ENCODE measurements around the gene STK40. TPM values are rescaled to one million over a fixed set of nuclear protein-coding genes. Genes with fewer than 3 reads are reported as not detected.

Gene STK40
- polyA plus RNA-seq, 1 donor = 36.6 TPM

DNA sequence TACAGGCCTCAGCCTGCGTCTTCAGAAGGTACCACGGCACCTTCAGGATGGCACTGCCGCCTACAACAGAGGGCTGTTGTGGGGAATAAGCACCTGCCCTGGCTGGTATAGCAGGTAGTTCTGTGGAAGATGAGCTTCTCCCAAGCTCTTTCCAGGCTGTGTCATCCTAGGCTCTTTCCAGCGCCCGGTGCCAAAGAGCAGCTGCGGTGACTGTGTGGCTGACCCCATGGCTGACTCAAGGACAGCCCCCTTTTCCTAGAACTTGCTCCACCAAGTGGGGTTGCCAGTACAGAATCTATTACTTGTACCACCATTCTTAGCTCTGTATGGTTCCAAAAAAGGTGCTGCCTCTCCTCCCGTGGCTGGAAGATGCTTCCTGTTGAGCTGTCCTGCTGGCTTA lies 40.4 kb downstream of the STK40 start:
- no peaks in the 10 kb centered on the region for H3K9me3 ChIP-seq (ENCODE audit: control insufficient read depth, low read depth, low read length)
- H3K36me3 ChIP-seq (ENCODE audit: control insufficient read depth, insufficient read depth, low read length) = peaks cover 87% of the 10 kb centered on the region
- WGBS (ENCODE audit: insufficient coverage, low lambda C conversion rate) = no CpG with 5 or more reads among the region's 7 CpGs
- H3K27ac ChIP-seq (ENCODE audit: low read length) = no peak overlapping the region
- H3K4me3 ChIP-seq (ENCODE audit: low read length) = no peak overlapping the region
- no peak for DNase-seq
- no peaks in the 10 kb centered on the region for H3K4me1 ChIP-seq (ENCODE audit: control insufficient read depth, insufficient read depth, low read length)
- no peaks in the 10 kb centered on the region for H3K27me3 ChIP-seq (ENCODE audit: control insufficient read depth, insufficient read depth, low read length)

DNA sequence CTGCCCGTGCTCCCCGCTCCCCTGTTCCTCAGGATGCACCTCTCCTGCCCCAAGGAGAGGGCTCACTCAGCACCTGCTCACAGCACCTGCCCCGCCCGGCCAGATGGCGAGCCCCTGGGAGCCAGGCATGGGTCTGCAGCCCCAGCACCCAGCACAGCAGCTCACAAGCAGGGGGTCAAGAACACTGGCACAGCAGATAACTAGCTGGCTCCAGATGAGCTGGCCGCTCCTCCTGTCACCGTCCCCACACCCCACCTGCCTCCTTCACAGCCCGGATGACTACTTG lies 41.4 kb downstream of the STK40 start:
- H3K4me3 ChIP-seq (ENCODE audit: low read length) = no peak overlapping the region
- no peaks in the 10 kb centered on the region for H3K27me3 ChIP-seq (ENCODE audit: control insufficient read depth, insufficient read depth, low read length)
- H3K9me3 ChIP-seq (ENCODE audit: control insufficient read depth, low read depth, low read length) = no peaks in the 10 kb centered on the region
- no CpG with 5 or more reads among the region's 8 CpGs for WGBS (ENCODE audit: insufficient coverage, low lambda C conversion rate)
- no peak for DNase-seq
- no peak overlapping the region for H3K27ac ChIP-seq (ENCODE audit: low read length)
- H3K4me1 ChIP-seq (ENCODE audit: control insufficient read depth, insufficient read depth, low read length) = no peaks in the 10 kb centered on the region
- peaks cover 83% of the 10 kb centered on the region for H3K36me3 ChIP-seq (ENCODE audit: control insufficient read depth, insufficient read depth, low read length)

DNA sequence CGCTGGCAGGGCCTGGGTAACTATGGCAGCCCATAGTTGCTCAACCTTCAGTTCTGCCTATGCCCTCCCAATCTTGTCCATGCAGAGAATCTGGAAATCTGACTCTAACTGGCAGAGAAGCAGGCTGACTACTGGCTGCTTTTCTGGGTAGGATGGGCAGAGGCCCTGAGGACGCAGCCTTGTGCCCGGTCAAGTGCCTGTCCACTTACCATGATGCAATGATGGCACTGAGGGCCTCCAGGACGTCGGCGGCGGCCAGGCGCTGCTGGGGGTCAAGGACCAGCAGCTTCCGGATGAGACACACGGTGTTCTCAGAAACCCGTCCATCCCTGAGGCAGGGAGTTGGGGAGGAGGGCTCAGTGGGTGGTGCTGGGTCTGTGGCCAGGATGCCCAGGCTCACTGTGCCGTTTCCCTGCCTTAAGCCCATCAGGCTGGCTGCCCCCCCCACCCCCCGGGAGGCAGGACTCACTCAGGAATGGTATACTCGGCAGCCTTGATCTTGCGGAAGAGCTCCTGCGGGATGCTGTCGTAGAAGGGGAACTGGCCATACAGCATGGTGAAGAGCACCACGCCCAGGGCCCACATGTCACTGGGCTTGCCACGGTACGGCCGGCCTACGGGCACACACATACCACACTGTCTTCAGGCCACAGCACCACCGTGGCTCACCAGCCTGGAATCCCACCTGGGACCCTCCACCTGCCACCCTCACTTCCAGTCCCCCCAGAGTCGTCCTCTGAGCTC lies 41.9 kb downstream of the STK40 start:
- H3K4me1 ChIP-seq (ENCODE audit: control insufficient read depth, insufficient read depth, low read length) = no peaks in the 10 kb centered on the region
- no peaks in the 10 kb centered on the region for H3K27me3 ChIP-seq (ENCODE audit: control insufficient read depth, insufficient read depth, low read length)
- no peaks in the 10 kb centered on the region for H3K9me3 ChIP-seq (ENCODE audit: control insufficient read depth, low read depth, low read length)
- H3K27ac ChIP-seq (ENCODE audit: low read length) = no peak overlapping the region
- no CpG with 5 or more reads among the region's 24 CpGs for WGBS (ENCODE audit: insufficient coverage, low lambda C conversion rate)
- peaks cover 81% of the 10 kb centered on the region for H3K36me3 ChIP-seq (ENCODE audit: control insufficient read depth, insufficient read depth, low read length)
- no peak overlapping the region for H3K4me3 ChIP-seq (ENCODE audit: low read length)
- no peak for DNase-seq

DNA sequence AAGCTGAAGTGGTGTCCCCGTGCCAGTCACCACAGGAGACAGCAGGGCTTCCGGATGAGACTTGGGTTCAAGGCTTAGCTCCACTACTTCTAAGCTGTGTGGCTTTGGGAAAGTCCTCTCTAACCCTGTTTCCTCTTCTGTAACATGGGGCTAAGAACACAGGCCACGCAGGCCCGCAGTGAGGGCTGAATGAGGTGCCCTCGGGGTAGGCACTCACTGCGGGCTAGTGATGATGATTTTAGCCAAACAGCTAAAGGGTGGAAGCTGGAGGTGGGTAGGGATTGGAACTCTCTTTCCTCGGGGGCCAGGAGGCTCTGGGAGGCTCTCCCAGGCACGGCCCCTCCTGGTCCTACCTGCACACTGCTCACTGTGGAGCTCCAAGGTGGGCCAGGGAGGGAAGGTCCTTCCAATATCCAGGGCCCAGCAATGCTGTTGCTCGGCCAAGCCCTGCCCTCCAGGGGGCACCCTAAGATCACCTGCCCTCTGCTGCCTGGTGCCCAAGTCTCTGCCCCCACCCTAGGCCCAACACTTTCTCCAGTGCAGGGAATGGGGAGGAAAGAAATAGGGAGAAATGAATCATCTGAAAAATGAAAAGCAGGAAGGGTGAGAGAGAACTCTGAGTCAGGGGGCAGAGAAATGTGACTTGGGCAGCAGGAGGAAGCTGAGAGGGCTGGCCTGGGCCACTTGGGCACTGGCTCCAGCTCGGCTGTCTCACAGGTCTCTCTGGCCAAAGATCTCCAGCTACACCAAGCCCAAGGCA lies 43.1 kb downstream of the STK40 start:
- DNase-seq = no peak
- H3K4me3 ChIP-seq (ENCODE audit: low read length) = no peak overlapping the region
- peaks cover 69% of the 10 kb centered on the region for H3K36me3 ChIP-seq (ENCODE audit: control insufficient read depth, insufficient read depth, low read length)
- no peak overlapping the region for H3K27ac ChIP-seq (ENCODE audit: low read length)
- H3K4me1 ChIP-seq (ENCODE audit: control insufficient read depth, insufficient read depth, low read length) = no peaks in the 10 kb centered on the region
- no peaks in the 10 kb centered on the region for H3K27me3 ChIP-seq (ENCODE audit: control insufficient read depth, insufficient read depth, low read length)
- no peaks in the 10 kb centered on the region for H3K9me3 ChIP-seq (ENCODE audit: control insufficient read depth, low read depth, low read length)
- WGBS (ENCODE audit: insufficient coverage, low lambda C conversion rate) = no CpG with 5 or more reads among the region's 10 CpGs

DNA sequence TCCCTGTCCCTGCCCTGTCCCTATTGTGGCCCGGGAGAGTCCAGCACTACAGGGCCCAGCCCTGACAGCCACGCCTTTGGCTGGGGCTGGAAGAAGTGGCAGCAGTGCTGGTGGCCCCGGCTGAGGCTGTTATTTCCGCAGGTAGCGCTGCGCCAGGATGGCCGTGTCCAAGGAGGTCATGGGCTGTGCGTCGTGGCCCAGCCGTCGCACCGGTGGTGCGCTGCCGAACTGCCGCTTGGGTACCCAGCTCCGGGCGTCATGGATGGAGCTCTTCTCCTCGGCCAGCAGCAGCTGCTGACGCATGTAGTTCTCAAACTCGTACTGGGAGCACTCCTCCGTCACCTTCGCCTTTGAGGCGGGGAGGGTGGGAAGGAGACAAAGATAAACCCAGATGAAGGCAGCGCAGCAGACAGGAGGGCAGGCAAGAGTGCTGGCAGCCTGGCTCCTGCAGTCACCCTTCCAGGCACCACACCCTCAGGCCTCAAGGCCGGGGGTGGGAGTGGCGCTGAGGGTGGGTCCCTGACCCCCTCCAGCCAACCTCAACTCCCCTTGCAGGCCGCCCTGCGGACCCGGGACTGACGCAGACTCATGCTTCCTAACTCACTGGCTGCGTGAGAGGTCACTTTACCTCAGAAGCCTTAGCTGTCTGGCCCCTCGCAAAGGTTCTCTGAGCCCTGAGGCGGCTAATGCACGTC lies 44.0 kb downstream of the STK40 start:
- no peak overlapping the region for H3K27ac ChIP-seq (ENCODE audit: low read length)
- no CpG with 5 or more reads among the region's 34 CpGs for WGBS (ENCODE audit: insufficient coverage, low lambda C conversion rate)
- peaks cover 63% of the 10 kb centered on the region for H3K36me3 ChIP-seq (ENCODE audit: control insufficient read depth, insufficient read depth, low read length)

DNA sequence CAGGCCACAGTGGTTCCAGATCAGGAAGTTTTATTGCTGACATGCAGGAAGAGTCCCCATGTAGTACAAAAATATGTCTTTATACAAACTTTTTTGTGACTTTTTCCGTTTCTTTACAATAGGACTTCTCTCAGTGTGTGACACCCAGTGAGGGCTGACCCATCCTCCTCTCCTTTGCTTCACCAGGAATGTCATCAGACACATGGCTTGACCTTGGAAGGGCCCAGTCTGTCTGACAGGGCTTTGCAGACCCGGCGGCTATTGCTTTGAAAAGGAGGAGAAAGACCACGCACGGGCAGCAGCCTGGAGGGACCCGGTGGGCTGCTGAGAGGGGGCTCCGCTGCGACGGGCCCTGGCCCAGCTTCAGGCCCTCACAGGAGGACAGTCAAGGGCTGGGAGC lies 46.1 kb downstream of the STK40 start:
- DNase-seq = no peak
- H3K36me3 ChIP-seq (ENCODE audit: control insufficient read depth, insufficient read depth, low read length) = peaks cover 48% of the 10 kb centered on the region
- no peak overlapping the region for H3K27ac ChIP-seq (ENCODE audit: low read length)
- H3K9me3 ChIP-seq (ENCODE audit: control insufficient read depth, low read depth, low read length) = no peaks in the 10 kb centered on the region
- no peak overlapping the region for H3K4me3 ChIP-seq (ENCODE audit: low read length)
- no peaks in the 10 kb centered on the region for H3K27me3 ChIP-seq (ENCODE audit: control insufficient read depth, insufficient read depth, low read length)
- no peaks in the 10 kb centered on the region for H3K4me1 ChIP-seq (ENCODE audit: control insufficient read depth, insufficient read depth, low read length)
- no CpG with 5 or more reads among the region's 9 CpGs for WGBS (ENCODE audit: insufficient coverage, low lambda C conversion rate)

More for the DNA sequence above, 44.0 kb downstream of the STK40 start:
- H3K4me3 ChIP-seq (ENCODE audit: low read length) = no peak overlapping the region
- no peaks in the 10 kb centered on the region for H3K27me3 ChIP-seq (ENCODE audit: control insufficient read depth, insufficient read depth, low read length)
- DNase-seq = no peak
- no peaks in the 10 kb centered on the region for H3K9me3 ChIP-seq (ENCODE audit: control insufficient read depth, low read depth, low read length)
- no peaks in the 10 kb centered on the region for H3K4me1 ChIP-seq (ENCODE audit: control insufficient read depth, insufficient read depth, low read length)

DNA sequence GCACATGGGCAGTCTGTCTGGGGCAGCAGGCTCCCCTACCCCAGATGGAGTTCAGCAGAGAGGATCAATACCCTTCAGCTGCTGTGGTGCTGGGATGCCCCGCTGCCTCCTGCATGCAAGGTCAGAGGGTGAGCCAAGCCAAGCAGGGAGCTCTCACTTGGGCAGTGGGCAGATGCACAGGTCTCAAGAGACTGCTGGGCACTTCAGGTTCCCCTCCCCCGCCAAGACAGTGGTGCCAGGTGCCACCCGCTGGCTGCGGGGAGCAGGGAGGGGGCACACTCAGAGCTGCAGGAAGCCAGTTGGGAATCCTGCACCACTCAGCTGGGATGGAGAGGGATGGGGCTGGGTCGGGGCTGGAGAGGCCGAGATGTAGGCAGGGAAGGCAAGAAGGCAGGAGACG lies 46.5 kb downstream of the STK40 start:
- Histone ChIP-seq H3K27me3 (ENCODE audit: control insufficient read depth, insufficient read depth, low read length) (no peaks in the 10 kb centered on the region), H3K27ac (ENCODE audit: low read length) (no peak overlapping the region), H3K36me3 (ENCODE audit: control insufficient read depth, insufficient read depth, low read length) (peaks cover 44% of the 10 kb centered on the region), H3K4me1 (ENCODE audit: control insufficient read depth, insufficient read depth, low read length) (no peaks in the 10 kb centered on the region), H3K9me3 (ENCODE audit: control insufficient read depth, low read depth, low read length) (no peaks in the 10 kb centered on the region), H3K4me3 (ENCODE audit: low read length) (no peak overlapping the region)
- no peak for DNase-seq
- no CpG with 5 or more reads among the region's 7 CpGs for WGBS (ENCODE audit: insufficient coverage, low lambda C conversion rate)

DNA sequence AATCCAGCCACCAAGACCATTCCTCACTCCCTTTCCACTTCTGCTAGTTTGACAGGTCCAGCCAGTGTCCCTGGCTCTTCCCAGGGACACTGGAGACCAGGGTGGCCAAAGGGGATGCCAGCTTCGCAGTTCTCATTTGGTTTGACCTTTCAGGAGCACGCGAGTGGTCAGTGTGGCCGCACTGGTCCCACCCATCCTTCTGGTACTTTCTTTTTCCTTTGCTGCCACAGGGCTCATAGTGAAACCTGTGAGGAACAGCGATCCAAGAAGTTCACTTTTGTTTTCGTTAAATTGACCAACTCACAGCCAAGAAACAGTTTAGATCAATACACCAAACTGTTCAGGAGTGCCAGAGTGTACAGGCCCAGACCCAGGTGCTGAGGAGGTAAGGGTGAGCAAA lies 47.9 kb downstream of the STK40 start:
- no peak overlapping the region for H3K4me3 ChIP-seq (ENCODE audit: low read length)
- no peaks in the 10 kb centered on the region for H3K4me1 ChIP-seq (ENCODE audit: control insufficient read depth, insufficient read depth, low read length)
- no peaks in the 10 kb centered on the region for H3K9me3 ChIP-seq (ENCODE audit: control insufficient read depth, low read depth, low read length)
- no peak overlapping the region for H3K27ac ChIP-seq (ENCODE audit: low read length)
- peaks cover 30% of the 10 kb centered on the region for H3K36me3 ChIP-seq (ENCODE audit: control insufficient read depth, insufficient read depth, low read length)
- H3K27me3 ChIP-seq (ENCODE audit: control insufficient read depth, insufficient read depth, low read length) = no peaks in the 10 kb centered on the region
- 100% methylated on average over 1 of the region's 6 CpGs for WGBS (ENCODE audit: insufficient coverage, low lambda C conversion rate)
- DNase-seq = no peak

DNA sequence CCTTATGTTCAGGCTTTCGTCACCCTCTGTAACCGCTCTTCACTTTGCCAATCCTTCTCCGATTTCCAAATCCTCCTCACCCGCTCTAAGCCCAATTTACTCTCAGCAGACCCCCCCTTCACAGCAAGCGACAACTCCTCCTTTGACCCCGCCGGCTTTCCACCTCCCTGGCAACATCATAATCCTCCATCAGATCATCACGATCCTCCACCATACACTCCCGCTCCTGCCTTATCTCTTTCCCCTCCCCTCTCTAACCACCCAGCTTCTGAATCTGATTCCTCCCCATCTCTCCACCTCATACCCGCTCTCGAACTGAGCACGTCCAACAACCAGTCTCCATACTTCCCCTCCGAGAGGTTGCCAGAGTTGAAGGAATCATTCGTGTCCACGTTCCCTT lies 54.8 kb downstream of the STK40 start:
- DNase-seq = no peak
- Histone ChIP-seq H3K27ac (ENCODE audit: low read length) (no peak overlapping the region), H3K9me3 (ENCODE audit: control insufficient read depth, low read depth, low read length) (no peaks in the 10 kb centered on the region), H3K4me3 (ENCODE audit: low read length) (no peak overlapping the region), H3K4me1 (ENCODE audit: control insufficient read depth, insufficient read depth, low read length) (no peaks in the 10 kb centered on the region), H3K27me3 (ENCODE audit: control insufficient read depth, insufficient read depth, low read length) (peaks cover 13% of the 10 kb centered on the region), H3K36me3 (ENCODE audit: control insufficient read depth, insufficient read depth, low read length) (no peaks in the 10 kb centered on the region)
- 87% methylated on average over 3 of the region's 15 CpGs for WGBS (ENCODE audit: insufficient coverage, low lambda C conversion rate)

DNA sequence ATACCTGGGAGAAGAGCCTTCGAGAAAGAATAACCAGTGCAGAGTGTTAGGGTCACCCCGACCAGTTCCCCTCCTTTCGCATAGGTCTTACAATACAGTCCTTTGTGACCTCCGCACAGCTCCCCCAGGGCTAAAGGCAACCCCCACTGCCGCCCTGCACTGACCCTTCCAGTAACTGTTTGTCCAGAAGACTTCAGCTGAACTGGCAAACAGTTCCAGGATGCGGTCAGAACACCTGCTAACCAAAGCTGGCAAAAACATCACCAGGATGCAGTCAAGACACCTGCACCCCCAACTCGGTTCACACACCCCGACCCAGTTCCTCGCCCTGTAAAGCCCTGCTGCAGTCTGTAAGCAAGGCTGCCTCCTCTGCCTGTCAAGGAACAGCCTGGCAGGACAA lies 55.9 kb downstream of the STK40 start:
- no peak overlapping the region for H3K4me3 ChIP-seq (ENCODE audit: low read length)
- DNase-seq = no peak
- peaks cover 13% of the 10 kb centered on the region for H3K27me3 ChIP-seq (ENCODE audit: control insufficient read depth, insufficient read depth, low read length)
- H3K9me3 ChIP-seq (ENCODE audit: control insufficient read depth, low read depth, low read length) = no peaks in the 10 kb centered on the region
- no peak overlapping the region for H3K27ac ChIP-seq (ENCODE audit: low read length)
- H3K36me3 ChIP-seq (ENCODE audit: control insufficient read depth, insufficient read depth, low read length) = no peaks in the 10 kb centered on the region
- WGBS (ENCODE audit: insufficient coverage, low lambda C conversion rate) = no CpG with 5 or more reads among the region's 9 CpGs
- no peaks in the 10 kb centered on the region for H3K4me1 ChIP-seq (ENCODE audit: control insufficient read depth, insufficient read depth, low read length)

Measured in large intestine (tissue), 3 donors.